ENCODE results near the gene CARS1. TPM values are rescaled to one million over a fixed set of nuclear protein-coding genes. Genes with fewer than 3 reads are reported as not detected.

Gene CARS1
- total RNA-seq, 4 donors from 2014 or later = 37.0 to 61.3 (median 52.3) TPM

DNA sequence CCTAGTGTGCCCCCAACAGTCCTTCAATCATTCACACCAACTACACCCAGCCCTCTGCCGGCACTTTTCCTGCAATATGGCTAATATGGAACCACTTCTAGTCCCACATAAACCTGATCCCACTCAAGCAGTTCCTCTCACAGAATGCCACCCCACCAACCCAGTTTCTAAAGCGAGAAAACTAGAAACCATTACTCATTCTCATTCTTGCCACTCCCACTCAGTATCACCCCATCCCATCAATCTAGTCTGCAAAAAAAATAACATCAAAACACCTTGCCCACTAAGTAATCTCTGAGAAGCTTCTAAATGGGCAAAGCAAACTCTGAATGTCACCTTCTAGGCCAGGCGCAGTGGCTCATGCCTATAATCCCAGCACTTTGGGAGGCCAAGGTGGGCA is 83.0 kb downstream of the CARS1 start:
- intact Hi-C loops (cut with DNase I; ENCODE audit: low total_unique reads) = no loop called here
- DNase-seq = no peak
- no peaks in the 10 kb centered on the region for H3K27me3 ChIP-seq
- H3K4me1 ChIP-seq = no peaks in the 10 kb centered on the region
- WGBS, 2 donors (ENCODE audit: low coverage in 1 of 2) = 84 to 94% methylated on average over 3 of the region's 3 CpGs
- no peak overlapping the region for H3K4me3 ChIP-seq
- H3K36me3 ChIP-seq = peaks cover 0 to 72% (median 23%) of the 10 kb centered on the region in 4 donors
- in situ Hi-C loops (cut with MboI; ENCODE audit: low pct_ligation_motif_present in 1 of 4, low pct_unique_long_range_greater_than_20kb in 1 of 4, low sequenced_read_pairs in 3 of 4) = loop anchor here in 1 of 4 donors (10.0 kb wide), 1 partner anchor 51 kb away; no protein-coding TSS in a partner anchor
- H3K27ac ChIP-seq = no peak overlapping the region
- no peaks in the 10 kb centered on the region for H3K9me3 ChIP-seq
- TF ChIP-seq POLR2AphosphoS5 (IDR thresholded peaks at IDR 0.05) = no peak
- no peak for TF ChIP-seq CTCF (IDR thresholded peaks at IDR 0.05)
- TF ChIP-seq POLR2A (IDR thresholded peaks at IDR 0.05) = no peak
- no peak for TF ChIP-seq EP300 (IDR thresholded peaks at IDR 0.05; ENCODE audit: low read depth)

DNA sequence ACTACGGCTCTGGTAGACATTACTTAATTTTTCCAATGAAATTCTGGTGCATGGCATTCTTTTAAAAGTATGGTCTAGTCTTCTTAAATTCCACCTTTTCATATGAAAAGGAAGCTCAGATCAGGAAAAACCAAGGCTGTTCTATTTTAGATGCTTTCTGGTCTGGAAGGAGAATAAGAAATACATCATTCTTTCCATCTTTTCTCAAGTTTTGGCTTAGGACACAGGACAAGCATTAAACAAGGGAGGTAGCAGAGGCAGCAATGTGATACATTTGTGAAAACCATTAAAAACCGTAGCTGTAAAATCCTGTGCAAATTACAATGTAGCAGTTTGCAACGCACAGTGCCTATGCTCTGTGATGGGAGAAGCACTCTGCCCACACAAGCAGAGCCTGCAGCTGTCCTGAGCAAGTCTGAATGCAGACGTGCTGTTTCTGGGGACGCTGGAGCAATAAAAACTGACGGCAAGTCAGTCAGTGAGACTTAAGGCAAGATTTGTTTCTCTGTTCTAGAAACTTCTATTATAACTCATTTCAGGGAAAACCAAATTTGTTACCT is 88.8 kb downstream of the CARS1 start:
- TF ChIP-seq POLR2A (IDR thresholded peaks at IDR 0.05) (no peak), EP300 (IDR thresholded peaks at IDR 0.05; ENCODE audit: low read depth) (no peak), CTCF (IDR thresholded peaks at IDR 0.05) (no peak), POLR2AphosphoS5 (IDR thresholded peaks at IDR 0.05) (no peak)
- 71 to 73% methylated on average over 6 of the region's 6 CpGs for WGBS, 2 donors (ENCODE audit: low coverage in 1 of 2)
- Histone ChIP-seq H3K4me1 (no peaks in the 10 kb centered on the region), H3K27me3 (no peaks in the 10 kb centered on the region), H3K36me3 (peaks cover 0 to 82% (median 30%) of the 10 kb centered on the region in 4 donors), H3K4me3 (no peak overlapping the region), H3K27ac (no peak overlapping the region), H3K9me3 (no peaks in the 10 kb centered on the region)
- in situ Hi-C loops (cut with MboI; ENCODE audit: low pct_ligation_motif_present in 1 of 4, low pct_unique_long_range_greater_than_20kb in 1 of 4, low sequenced_read_pairs in 3 of 4) = no loop called here
- intact Hi-C loops (cut with DNase I; ENCODE audit: low total_unique reads) = no loop called here
- no peak for DNase-seq

- no peaks in the 10 kb centered on the region for H3K27me3 ChIP-seq
- WGBS, 2 donors (ENCODE audit: low coverage in 1 of 2) = 90% methylated on average over 4 of the region's 4 CpGs; no CpG with 5 or more reads in 1 of the 2 donors
Measured at GRCh38 chr11:2964782-2965181, 92.4 kb downstream of the CARS1 start.

GRCh38 chr11:2963761-2964160 is 93.5 kb downstream of the CARS1 start:
- Histone ChIP-seq H3K4me3 (no peak overlapping the region), H3K27me3 (no peaks in the 10 kb centered on the region), H3K27ac (no peak overlapping the region), H3K9me3 (no peaks in the 10 kb centered on the region), H3K36me3 (peaks cover 0 to 61% (median 25%) of the 10 kb centered on the region in 4 donors), H3K4me1 (no peaks in the 10 kb centered on the region)
- TF ChIP-seq POLR2A (IDR thresholded peaks at IDR 0.05) = no peak
- no peak for TF ChIP-seq EP300 (IDR thresholded peaks at IDR 0.05; ENCODE audit: low read depth)
- TF ChIP-seq POLR2AphosphoS5 (IDR thresholded peaks at IDR 0.05) = no peak
- no peak for DNase-seq
- intact Hi-C loops (cut with DNase I; ENCODE audit: low total_unique reads) (no loop called here), in situ Hi-C loops (cut with MboI; ENCODE audit: low pct_ligation_motif_present in 1 of 4, low pct_unique_long_range_greater_than_20kb in 1 of 4, low sequenced_read_pairs in 3 of 4) (no loop called here)
- 92 to 100% methylated on average over 2 to 6 of the region's 6 CpGs for WGBS, 2 donors (ENCODE audit: low coverage in 1 of 2)

More at GRCh38 chr11:2964782-2965181, 92.4 kb downstream of the CARS1 start:
- no peaks in the 10 kb centered on the region for H3K9me3 ChIP-seq
- peaks cover 0 to 67% (median 27%) of the 10 kb centered on the region in 4 donors for H3K36me3 ChIP-seq
- in situ Hi-C loops (cut with MboI; ENCODE audit: low pct_ligation_motif_present in 1 of 4, low pct_unique_long_range_greater_than_20kb in 1 of 4, low sequenced_read_pairs in 3 of 4) = no loop called here
- no peaks in the 10 kb centered on the region for H3K4me1 ChIP-seq
- TF ChIP-seq POLR2A (IDR thresholded peaks at IDR 0.05) (no peak), EP300 (IDR thresholded peaks at IDR 0.05; ENCODE audit: low read depth) (no peak), CTCF (IDR thresholded peaks at IDR 0.05) (no peak), POLR2AphosphoS5 (IDR thresholded peaks at IDR 0.05) (no peak)
- H3K4me3 ChIP-seq = no peak overlapping the region
- intact Hi-C loops (cut with DNase I; ENCODE audit: low total_unique reads) = no loop called here
- no peak overlapping the region for H3K27ac ChIP-seq
- no peak for DNase-seq

All from transverse colon (tissue), 4 donors.